HL-60 (cell line): ENCODE results near the gene COPG1.

Experiments
- DNase-seq, 2 experiments: peaks; one replicate each; pipeline ENCODE4 v3.0.0-alpha.2; 2010 to 2020; ENCODE audit warnings: low read depth in 1 of 2, low spot score in 1 of 2
- H3K27ac ChIP-seq: fragments of 250-450 bp; sonication (Bioruptor Pico); replicated peaks from 2 replicates; pipeline ENCODE4 v1.5.1; 2020; ENCODE audit warnings: mild to moderate bottlenecking, moderate library complexity
- H3K27me3 ChIP-seq: fragments of 250-450 bp; sonication (Bioruptor Pico); 2 replicates; pipeline ENCODE4 v1.5.1; 2021; ENCODE audit warnings: mild to moderate bottlenecking, moderate library complexity; ENCODE audit not compliant: insufficient read depth, poor library complexity, severe bottlenecking
- H3K4me3 ChIP-seq: replicated peaks from 2 replicates; pipeline ENCODE4 v1.5.1; 2011; ENCODE audit warnings: mild to moderate bottlenecking, control low read depth, low read length; ENCODE audit not compliant: insufficient read depth
- GABPA ChIP-seq: IDR thresholded peaks from 2 replicates; pipeline ENCODE4 v1.6.1; 2012; ENCODE audit warnings: low read depth
- POLR2AphosphoS5 ChIP-seq: IDR thresholded peaks from 2 replicates; pipeline ENCODE4 v1.6.1; 2012; ENCODE audit warnings: low read depth
- REST ChIP-seq: IDR thresholded peaks from 2 replicates; pipeline ENCODE4 v1.6.1; 2012; ENCODE audit warnings: low read depth; ENCODE audit not compliant: insufficient replicate concordance
- SPI1 ChIP-seq: IDR thresholded peaks from 2 replicates; pipeline ENCODE4 v1.6.1; 2012; ENCODE audit warnings: low read depth, mild to moderate bottlenecking, borderline replicate concordance
- long read RNA-seq: library from polyadenylated mRNA; unstranded; transcript quantifications from one replicate; pipeline ENCODE4 v2.0.0, GENCODE V29; 2020
- TF ChIP-seq, protein P1 (sequence below): IDR thresholded peaks from one replicate; pipeline ENCODE4 v1.5.1; 2011; ENCODE audit warnings: low read length, control low read depth, inconsistent platforms; ENCODE audit not compliant: insufficient read depth

Gene COPG1, protein sequence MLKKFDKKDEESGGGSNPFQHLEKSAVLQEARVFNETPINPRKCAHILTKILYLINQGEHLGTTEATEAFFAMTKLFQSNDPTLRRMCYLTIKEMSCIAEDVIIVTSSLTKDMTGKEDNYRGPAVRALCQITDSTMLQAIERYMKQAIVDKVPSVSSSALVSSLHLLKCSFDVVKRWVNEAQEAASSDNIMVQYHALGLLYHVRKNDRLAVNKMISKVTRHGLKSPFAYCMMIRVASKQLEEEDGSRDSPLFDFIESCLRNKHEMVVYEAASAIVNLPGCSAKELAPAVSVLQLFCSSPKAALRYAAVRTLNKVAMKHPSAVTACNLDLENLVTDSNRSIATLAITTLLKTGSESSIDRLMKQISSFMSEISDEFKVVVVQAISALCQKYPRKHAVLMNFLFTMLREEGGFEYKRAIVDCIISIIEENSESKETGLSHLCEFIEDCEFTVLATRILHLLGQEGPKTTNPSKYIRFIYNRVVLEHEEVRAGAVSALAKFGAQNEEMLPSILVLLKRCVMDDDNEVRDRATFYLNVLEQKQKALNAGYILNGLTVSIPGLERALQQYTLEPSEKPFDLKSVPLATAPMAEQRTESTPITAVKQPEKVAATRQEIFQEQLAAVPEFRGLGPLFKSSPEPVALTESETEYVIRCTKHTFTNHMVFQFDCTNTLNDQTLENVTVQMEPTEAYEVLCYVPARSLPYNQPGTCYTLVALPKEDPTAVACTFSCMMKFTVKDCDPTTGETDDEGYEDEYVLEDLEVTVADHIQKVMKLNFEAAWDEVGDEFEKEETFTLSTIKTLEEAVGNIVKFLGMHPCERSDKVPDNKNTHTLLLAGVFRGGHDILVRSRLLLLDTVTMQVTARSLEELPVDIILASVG
- long read RNA-seq, transcript COPG1-201 (24 exons, 3,078 nt) = major isoform, 403 of 478 reads
- long read RNA-seq, partial matches to known transcripts = 37 of 478 reads
- long read RNA-seq, other reads (novel, unspliced or antisense) = 37 of 478 reads

DNA sequence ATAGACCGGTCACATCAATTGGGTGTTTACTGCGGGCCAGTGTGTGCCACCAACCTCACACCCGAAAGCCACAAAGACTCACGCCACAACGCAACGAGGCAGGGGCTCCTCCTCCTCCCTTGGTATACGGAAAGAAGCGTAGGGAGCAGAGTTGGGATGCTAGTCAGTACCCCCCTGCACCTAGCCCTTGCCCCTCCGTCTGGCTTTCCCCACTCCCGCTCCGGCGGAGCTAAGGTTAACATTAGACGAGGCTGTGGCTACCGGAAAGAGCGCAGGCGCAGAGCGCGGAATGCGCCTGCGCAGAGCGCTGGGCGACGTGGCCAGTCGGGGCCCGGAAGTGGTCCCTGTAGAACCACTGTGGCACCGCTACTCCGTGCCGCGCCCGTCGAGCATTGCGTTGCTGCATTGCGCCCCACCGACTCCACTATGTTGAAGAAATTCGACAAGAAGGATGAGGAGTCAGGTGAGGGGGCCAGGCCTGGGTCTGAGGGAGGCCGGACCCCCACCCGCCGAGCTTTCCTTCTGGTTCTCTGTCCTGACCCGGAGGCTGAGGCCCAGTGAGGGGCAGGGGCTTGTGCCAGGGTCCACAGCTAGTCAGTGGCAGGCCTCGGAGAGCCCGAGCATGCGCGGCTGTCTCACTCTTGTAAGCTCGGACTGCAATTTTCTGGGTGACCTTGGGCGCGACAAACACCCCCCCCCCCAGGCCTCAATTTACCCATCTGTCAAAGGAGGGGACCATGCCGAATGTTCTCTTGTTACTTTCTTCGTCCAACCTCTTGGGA lies at the start of gene COPG1:
Gene COPG1, plus strand, starts transcription at position 323 of the 782 bp plus-strand sequence. Its CDS starts 104 bp downstream, at position 427.
- Histone ChIP-seq H3K4me3 (peak within 1 kb of the TSS; percentile 96), H3K27ac (peak within 1 kb of the TSS; percentile 89), H3K27me3 (no peaks in the 10 kb centered on the region)
- TF ChIP-seq POLR2AphosphoS5 = peak; percentile 93; the same call in 1 of the 2 replicates
- TF ChIP-seq, protein P1, sequence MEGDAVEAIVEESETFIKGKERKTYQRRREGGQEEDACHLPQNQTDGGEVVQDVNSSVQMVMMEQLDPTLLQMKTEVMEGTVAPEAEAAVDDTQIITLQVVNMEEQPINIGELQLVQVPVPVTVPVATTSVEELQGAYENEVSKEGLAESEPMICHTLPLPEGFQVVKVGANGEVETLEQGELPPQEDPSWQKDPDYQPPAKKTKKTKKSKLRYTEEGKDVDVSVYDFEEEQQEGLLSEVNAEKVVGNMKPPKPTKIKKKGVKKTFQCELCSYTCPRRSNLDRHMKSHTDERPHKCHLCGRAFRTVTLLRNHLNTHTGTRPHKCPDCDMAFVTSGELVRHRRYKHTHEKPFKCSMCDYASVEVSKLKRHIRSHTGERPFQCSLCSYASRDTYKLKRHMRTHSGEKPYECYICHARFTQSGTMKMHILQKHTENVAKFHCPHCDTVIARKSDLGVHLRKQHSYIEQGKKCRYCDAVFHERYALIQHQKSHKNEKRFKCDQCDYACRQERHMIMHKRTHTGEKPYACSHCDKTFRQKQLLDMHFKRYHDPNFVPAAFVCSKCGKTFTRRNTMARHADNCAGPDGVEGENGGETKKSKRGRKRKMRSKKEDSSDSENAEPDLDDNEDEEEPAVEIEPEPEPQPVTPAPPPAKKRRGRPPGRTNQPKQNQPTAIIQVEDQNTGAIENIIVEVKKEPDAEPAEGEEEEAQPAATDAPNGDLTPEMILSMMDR = no peak
- TF ChIP-seq REST = no peak
- no peak; the same call in 1 of the 2 replicates for TF ChIP-seq GABPA
- DNase-seq = peak; percentile 84 to 89

- TF ChIP-seq POLR2AphosphoS5 (no peak), REST (no peak), SPI1 (no peak), GABPA (no peak)
- TF ChIP-seq, protein P1 = no peak
- no peak overlapping the region for H3K27ac ChIP-seq
- no peak for DNase-seq
- H3K4me3 ChIP-seq = no peak overlapping the region
- H3K27me3 ChIP-seq = no peaks in the 10 kb centered on the region
These were observed 44.9 kb upstream of the COPG1 start for GRCh38 chr3:129204473-129204872.

DNA sequence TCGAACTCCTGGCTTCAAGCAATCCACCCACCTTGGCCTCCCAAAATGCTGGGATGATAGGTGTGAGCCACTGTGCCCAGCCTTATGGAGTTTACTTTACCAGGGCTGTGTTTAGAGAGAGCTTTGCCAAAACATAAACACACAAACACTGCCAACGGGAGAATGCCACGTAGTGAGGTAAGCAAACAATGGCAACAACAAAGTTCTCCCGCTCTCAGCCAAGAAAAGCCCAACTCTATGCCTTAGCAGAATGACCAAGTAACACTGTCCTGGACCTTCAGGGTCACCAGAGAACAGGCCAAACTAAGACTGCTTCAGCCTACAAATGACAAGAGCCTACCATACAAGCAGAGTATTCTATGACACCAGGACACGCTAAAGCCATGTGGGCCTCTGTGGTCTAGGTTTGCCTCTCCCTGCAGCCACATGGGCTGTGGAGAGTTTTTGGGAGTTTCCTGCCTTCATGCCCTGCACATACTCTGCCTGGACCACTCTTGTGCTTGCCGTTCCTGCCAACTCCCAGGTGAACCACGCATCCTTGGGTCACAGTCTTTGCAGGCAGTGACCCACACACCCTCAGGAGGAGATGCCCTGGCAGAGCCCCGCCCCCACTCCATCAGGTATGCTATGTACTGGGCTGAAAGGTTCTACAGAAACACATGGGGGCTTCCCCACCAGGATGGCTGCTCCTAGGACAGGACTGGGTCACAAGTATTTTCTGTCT lies 44.1 kb upstream of the COPG1 start:
- no peak for DNase-seq
- no peak overlapping the region for H3K4me3 ChIP-seq
- no peaks in the 10 kb centered on the region for H3K27me3 ChIP-seq
- TF ChIP-seq GABPA (no peak), REST (no peak), POLR2AphosphoS5 (no peak), SPI1 (no peak)
- TF ChIP-seq, protein P1 = no peak
- H3K27ac ChIP-seq = no peak overlapping the region
